ENCODE results near the gene CRYZL1. TPM values are rescaled to one million over a fixed set of nuclear protein-coding genes. Genes with fewer than 3 reads are reported as not detected.
A peak's percentile ranks its signal among the peaks of the same experiment; 100 is the strongest.

Gene CRYZL1
- total RNA-seq, 1 experiment from 2014 or later: 13.5 TPM

- Histone ChIP-seq H3K56ac (ENCODE audit: insufficient read length, low read depth, low read length) (no peak overlapping the region), H2BK20ac (ENCODE audit: low read depth, low read length, poor library complexity, severe bottlenecking) (no peak overlapping the region), H4K8ac (replicated peaks; ENCODE audit: insufficient read length, low read depth, low read length) (no peak overlapping the region), H3K27ac (ENCODE audit: insufficient read length, low read depth, low read length) (no peak overlapping the region), H2BK120ac (ENCODE audit: low read depth, low read length, poor library complexity, severe bottlenecking) (no peak overlapping the region), H3K4ac (ENCODE audit: low read depth, low read length) (no peak overlapping the region), H3K4me2 (ENCODE audit: insufficient read depth, insufficient read length, low read length) (no peak overlapping the region), H2BK15ac (ENCODE audit: low read depth, low read length) (no peak overlapping the region), H3K23ac (ENCODE audit: insufficient read length, low read depth, low read length) (no peak overlapping the region), H3T11ph (ENCODE audit: low read length) (no peak overlapping the region), H3K9ac (ENCODE audit: extremely low read depth, insufficient read length, low read length) (no peak overlapping the region), H3K79me1 (ENCODE audit: insufficient read depth, low read depth, low read length, poor library complexity, severe bottlenecking) (no peaks in the 10 kb centered on the region), H3K18ac (ENCODE audit: insufficient read length, low read depth, low read length) (no peak overlapping the region), H3K9me3 (ENCODE audit: control insufficient read depth, low read depth, low read length) (no peaks in the 10 kb centered on the region), H3K79me2 (ENCODE audit: insufficient read depth, low read length) (peaks cover 28% of the 10 kb centered on the region; the same call in 1 of the 2 replicates), H3K4me1 (ENCODE audit: insufficient read depth, low read length) (peaks cover 16% of the 10 kb centered on the region), H3K27me3 (ENCODE audit: insufficient read depth, low read length) (no peaks in the 10 kb centered on the region; the same call in 1 of the 2 replicates), H2BK12ac (ENCODE audit: insufficient read length, low read depth, low read length) (no peak overlapping the region), H3K14ac (ENCODE audit: insufficient read depth, low read length) (no peak overlapping the region), H4K5ac (ENCODE audit: insufficient read length, low read depth, low read length) (no peak overlapping the region), H4K20me1 (ENCODE audit: control insufficient read depth, insufficient read depth, insufficient read length) (no peaks in the 10 kb centered on the region), H2BK5ac (ENCODE audit: insufficient read length, low read length) (no peak overlapping the region), H4K91ac (ENCODE audit: insufficient read length, low read depth, low read length) (no peak overlapping the region), H3K23me2 (ENCODE audit: insufficient read length, low read depth, low read length, poor library complexity, severe bottlenecking) (no peaks in the 10 kb centered on the region), H2AK5ac (ENCODE audit: insufficient read length, low read length) (peak overlapping the region; percentile 62), H2AFZ (ENCODE audit: low read length) (no peak overlapping the region)
- Mint-ChIP-seq H3K4me1 (peaks cover 73 to 82% of the 10 kb centered on the region in 2 experiments), H3K27me3 (ENCODE audit: low read depth) (no peaks in the 10 kb centered on the region), H3K36me3 (ENCODE audit: insufficient read depth in 1 of 3, low read depth in 3 of 3) (peaks cover 0 to 1% (median under 1%) of the 10 kb centered on the region in 3 experiments; a peak in 1 of 7 replicates), H3K4me3 (no peak overlapping the region), H3K27ac (peak overlapping the region in 2 of 3 experiments; percentile 53 to 78; a peak in 4 of 7 replicates), H3K9me3 (no peaks in the 10 kb centered on the region)
- TF ChIP-seq CTCF (conservative IDR thresholded peaks at IDR 0.05): no peak
- WGBS (ENCODE audit: extremely low coverage, insufficient read length, low lambda C conversion rate): no CpG with 5 or more reads among the region's 3 CpGs
- no peak for DNase-seq
Measured at GRCh38 chr21:33687634-33688033, 46.1 kb upstream of the CRYZL1 start.
